NCI-H2081 treated with DMSO at 0.1 percent for 48 hours (cell line): ENCODE data around the gene CAMKK1.
"Not testable (repeated sequence)": the region's sequence is repeated elsewhere in the genome, so short reads cannot be mapped to it uniquely, and the experiment has no call there.

Experiments
- DNase-seq: peaks from one replicate; lab custom pipeline; 2025; lab: John Stamatoyannopoulos, UW

Gene CAMKK1

GRCh38 chr17:3879186-3879585, 13.7 kb downstream of the CAMKK1 start:
- no peak for DNase-seq

GRCh38 chr17:3877220-3877619, 15.6 kb downstream of the CAMKK1 start:
- DNase-seq: no peak

GRCh38 chr17:3875317-3875716, 17.5 kb downstream of the CAMKK1 start:
- no peak for DNase-seq

- DNase-seq: no peak
These were observed 19.0 kb downstream of the CAMKK1 start for GRCh38 chr17:3873862-3874261.

GRCh38 chr17:3870871-3871306, 22.0 kb downstream of the CAMKK1 start:
- no peak for DNase-seq

GRCh38 chr17:3867606-3868005, 25.2 kb downstream of the CAMKK1 start:
- no peak for DNase-seq

GRCh38 chr17:3867106-3867505, 25.7 kb downstream of the CAMKK1 start:
- DNase-seq: no peak

GRCh38 chr17:3866276-3866675, 26.6 kb downstream of the CAMKK1 start:
- no peak for DNase-seq

GRCh38 chr17:3865176-3865575, 27.7 kb downstream of the CAMKK1 start:
- no peak for DNase-seq

- no peak for DNase-seq
These were observed 28.3 kb downstream of the CAMKK1 start for GRCh38 chr17:3864534-3864933.

GRCh38 chr17:3861761-3862681, 30.8 kb downstream of the CAMKK1 start:
- DNase-seq: no peak

GRCh38 chr17:3860939-3861700, 31.7 kb downstream of the CAMKK1 start:
- DNase-seq: no peak

- DNase-seq: no peak
These were observed 32.9 kb downstream of the CAMKK1 start for GRCh38 chr17:3859940-3860339.

- DNase-seq: no peak
These were observed 35.4 kb downstream of the CAMKK1 start for GRCh38 chr17:3857261-3858105.

GRCh38 chr17:3854204-3854603, 38.6 kb downstream of the CAMKK1 start:
- DNase-seq: not testable (repeated sequence)

GRCh38 chr17:3852561-3852960, 40.3 kb downstream of the CAMKK1 start:
- DNase-seq: no peak

GRCh38 chr17:3851461-3852100, 41.3 kb downstream of the CAMKK1 start:
- no peak for DNase-seq

GRCh38 chr17:3848229-3848835, 44.5 kb downstream of the CAMKK1 start:
- no peak for DNase-seq

GRCh38 chr17:3847165-3847670, 45.6 kb downstream of the CAMKK1 start:
- DNase-seq: no peak

- no peak for DNase-seq
These were observed 46.3 kb downstream of the CAMKK1 start for GRCh38 chr17:3846437-3847164.
